ENCODE results near the gene SBF2.

SBF2 gene

DNA sequence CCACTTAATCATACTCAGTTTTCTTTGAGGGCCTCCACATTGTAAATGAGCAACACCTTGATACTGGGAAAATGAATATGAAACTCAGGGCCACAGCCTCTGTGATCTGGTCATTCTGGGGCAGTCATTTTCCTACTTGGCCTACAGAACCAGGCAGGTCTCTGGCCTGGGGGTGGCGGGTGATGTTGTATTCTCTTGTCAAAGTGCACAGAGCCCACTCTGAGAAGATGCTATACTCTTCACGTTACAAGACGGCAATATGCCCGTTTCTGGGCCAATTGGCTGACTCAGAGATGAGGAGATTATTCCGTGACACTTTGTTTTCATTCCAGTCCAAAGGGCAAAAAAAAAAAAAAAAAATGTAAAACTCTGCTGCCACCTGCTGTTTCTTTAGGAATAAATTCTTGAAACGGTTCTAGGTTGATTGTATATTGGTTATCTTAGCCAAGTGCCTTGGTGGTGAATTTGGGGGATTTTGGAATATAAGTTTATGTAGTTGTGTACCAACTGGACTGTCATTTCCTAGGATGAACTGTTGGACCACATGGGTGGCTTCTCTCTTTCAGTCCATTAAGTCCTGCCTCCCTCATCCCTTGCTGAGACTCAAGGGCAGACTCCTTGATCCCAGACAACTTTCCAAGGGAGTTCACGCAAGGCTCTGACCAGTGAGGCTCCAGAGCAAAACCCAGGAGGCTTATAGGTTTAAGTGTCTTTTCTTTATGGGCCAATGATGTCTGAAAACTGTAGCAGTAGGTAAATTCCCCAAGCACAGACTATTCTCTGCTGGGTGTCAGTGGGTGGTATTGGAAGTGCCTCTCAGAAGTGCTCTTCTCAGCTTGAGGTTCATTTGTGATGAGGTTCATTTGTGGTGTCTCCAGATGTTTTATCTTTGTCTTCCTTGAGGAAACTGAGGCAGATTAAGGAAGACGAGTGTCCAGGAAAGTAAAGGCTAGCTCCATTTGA, 29.1 kb upstream of the SBF2 start:
- Mint-ChIP-seq H3K27ac (peak overlapping the region; percentile 93), H3K36me3 (ENCODE audit: low read depth) (no peaks in the 10 kb centered on the region), H3K4me3 (peak overlapping the region; percentile 35), H3K4me1 (ENCODE audit: low read depth) (peaks cover 15% of the 10 kb centered on the region), H3K9me3 (no peaks in the 10 kb centered on the region), H3K27me3 (peaks cover 15% of the 10 kb centered on the region)
- DNase-seq, result peak; percentile 75

GRCh38 chr11:10322401-10322800, 28.4 kb upstream of the SBF2 start:
- peaks cover 15% of the 10 kb centered on the region for H3K27me3 Mint-ChIP-seq
- no peaks in the 10 kb centered on the region for H3K36me3 Mint-ChIP-seq (ENCODE audit: low read depth)
- no peak for DNase-seq
- H3K9me3 Mint-ChIP-seq, result no peaks in the 10 kb centered on the region
- peaks cover 19% of the 10 kb centered on the region for H3K4me1 Mint-ChIP-seq (ENCODE audit: low read depth)
- H3K27ac Mint-ChIP-seq, result peak overlapping the region; percentile 93
- H3K4me3 Mint-ChIP-seq, result peak overlapping the region; percentile 35

DNA sequence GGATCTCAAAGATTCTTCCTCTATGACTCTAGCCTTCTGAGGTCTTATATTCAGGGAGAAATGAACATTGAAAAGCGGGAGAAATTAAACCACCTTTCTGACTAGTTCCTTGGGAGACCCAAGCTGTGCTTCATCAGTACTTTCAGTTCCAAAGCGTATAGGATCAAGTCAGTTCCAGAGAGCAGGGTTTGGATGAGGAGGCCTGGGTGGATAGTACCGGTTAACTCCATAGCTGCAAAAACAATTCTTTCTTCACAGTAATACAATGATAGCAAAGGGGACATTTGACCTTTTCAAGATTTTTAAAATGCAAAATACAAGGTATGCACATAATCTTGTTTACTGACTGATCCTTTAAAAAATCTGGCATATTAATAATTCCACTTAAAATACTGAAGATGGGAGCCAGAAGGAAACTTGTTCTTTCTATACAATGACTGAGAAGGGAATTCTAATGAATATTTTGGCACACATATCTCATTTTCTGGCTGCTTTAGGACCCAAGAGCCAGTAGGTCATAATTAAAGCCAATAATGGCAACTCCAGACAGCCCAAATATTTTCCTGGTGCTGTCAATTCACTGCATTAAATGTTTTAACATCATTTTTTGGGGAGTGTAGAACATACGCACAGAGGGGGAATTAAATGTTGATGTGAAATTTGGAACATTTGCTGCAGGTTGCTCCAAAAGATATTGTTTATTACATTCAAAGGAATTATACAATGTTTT, 26.9 kb upstream of the SBF2 start:
- DNase-seq, result no peak
- peaks cover 15% of the 10 kb centered on the region for H3K27me3 Mint-ChIP-seq
- no peak overlapping the region for H3K27ac Mint-ChIP-seq
- H3K9me3 Mint-ChIP-seq, result no peaks in the 10 kb centered on the region
- H3K4me3 Mint-ChIP-seq, result no peak overlapping the region
- H3K4me1 Mint-ChIP-seq (ENCODE audit: low read depth), result peaks cover 19% of the 10 kb centered on the region
- no peaks in the 10 kb centered on the region for H3K36me3 Mint-ChIP-seq (ENCODE audit: low read depth)

DNA sequence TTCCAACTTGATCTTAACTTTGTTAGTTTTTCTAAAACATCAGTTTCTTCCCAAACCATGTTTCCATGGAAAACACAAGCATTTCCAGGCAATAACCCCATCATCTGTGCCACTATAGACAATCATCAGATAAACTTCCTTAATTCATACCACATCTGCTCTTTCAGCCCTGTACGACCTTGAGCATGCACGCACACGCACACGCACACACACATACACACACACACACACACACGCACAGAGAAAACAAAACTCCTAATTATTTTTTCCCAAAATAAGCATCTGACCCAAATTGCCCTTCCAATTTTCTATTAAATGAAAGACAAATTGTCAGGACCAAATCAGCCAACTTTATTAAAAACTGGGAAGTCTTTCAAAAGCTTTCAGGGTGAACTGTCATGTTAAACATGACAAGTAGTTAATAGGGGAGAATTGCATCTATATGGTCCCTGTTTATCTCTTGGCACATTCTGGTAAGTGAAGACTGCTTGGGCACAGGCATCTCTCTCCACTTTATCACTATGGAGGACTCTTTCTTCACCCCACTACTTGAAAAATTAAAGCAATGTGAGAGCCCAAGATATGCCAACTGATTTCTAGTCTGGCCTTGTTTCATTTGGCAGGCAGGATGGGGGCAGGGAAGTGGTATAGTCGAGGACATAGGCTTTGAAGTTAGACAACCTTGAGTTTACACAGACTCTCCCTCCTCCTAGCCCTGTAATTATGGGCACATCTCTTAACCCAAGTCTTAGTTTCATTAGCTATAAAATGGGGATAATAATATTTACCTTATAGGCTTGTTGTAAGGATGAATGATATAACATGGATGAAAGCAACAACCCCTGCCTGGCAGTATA, 25.9 kb upstream of the SBF2 start:
- Mint-ChIP-seq H3K27me3 (peaks cover 10% of the 10 kb centered on the region), H3K9me3 (no peaks in the 10 kb centered on the region), H3K36me3 (ENCODE audit: low read depth) (no peaks in the 10 kb centered on the region), H3K4me3 (no peak overlapping the region), H3K4me1 (ENCODE audit: low read depth) (peaks cover 19% of the 10 kb centered on the region), H3K27ac (no peak overlapping the region)
- DNase-seq, result no peak

DNA sequence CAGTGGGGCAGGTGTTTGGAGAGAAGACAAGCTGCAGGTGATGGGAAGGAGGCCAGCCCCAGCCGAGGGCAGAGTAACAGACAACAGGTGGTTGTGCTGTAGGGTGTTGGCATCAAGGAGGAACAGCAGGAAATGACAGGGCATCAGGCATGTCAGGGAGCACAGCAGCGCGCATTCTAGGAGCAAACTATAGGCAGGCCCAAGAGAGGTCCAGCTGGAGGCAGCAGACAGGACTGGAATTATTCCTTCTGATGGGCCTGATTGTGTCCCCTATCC, 24.4 kb upstream of the SBF2 start:
- Mint-ChIP-seq H3K9me3 (no peaks in the 10 kb centered on the region), H3K36me3 (ENCODE audit: low read depth) (no peaks in the 10 kb centered on the region), H3K27ac (no peak overlapping the region), H3K4me3 (no peak overlapping the region), H3K27me3 (peaks cover 14% of the 10 kb centered on the region), H3K4me1 (ENCODE audit: low read depth) (peaks cover 21% of the 10 kb centered on the region)
- no peak for DNase-seq

- Mint-ChIP-seq H3K36me3 (ENCODE audit: low read depth) (no peaks in the 10 kb centered on the region), H3K4me3 (no peak overlapping the region), H3K9me3 (no peaks in the 10 kb centered on the region), H3K4me1 (ENCODE audit: low read depth) (peaks cover 17% of the 10 kb centered on the region), H3K27me3 (peaks cover 11% of the 10 kb centered on the region), H3K27ac (no peak overlapping the region)
- no peak for DNase-seq
Measured at GRCh38 chr11:10317776-10318526, 23.9 kb upstream of the SBF2 start.

GRCh38 chr11:10317151-10317755, 23.2 kb upstream of the SBF2 start:
- DNase-seq, result no peak
- Mint-ChIP-seq H3K27me3 (peaks cover 17% of the 10 kb centered on the region), H3K9me3 (no peaks in the 10 kb centered on the region), H3K4me1 (ENCODE audit: low read depth) (peaks cover 10% of the 10 kb centered on the region), H3K4me3 (no peak overlapping the region), H3K36me3 (ENCODE audit: low read depth) (no peaks in the 10 kb centered on the region), H3K27ac (no peak overlapping the region)

- peaks cover 9% of the 10 kb centered on the region for H3K4me1 Mint-ChIP-seq (ENCODE audit: low read depth)
- no peaks in the 10 kb centered on the region for H3K9me3 Mint-ChIP-seq
- H3K27ac Mint-ChIP-seq, result no peak overlapping the region
- no peak for DNase-seq
- H3K27me3 Mint-ChIP-seq, result peaks cover 31% of the 10 kb centered on the region
- no peak overlapping the region for H3K4me3 Mint-ChIP-seq
- H3K36me3 Mint-ChIP-seq (ENCODE audit: low read depth), result no peaks in the 10 kb centered on the region
Measured at GRCh38 chr11:10315083-10315482, 21.1 kb upstream of the SBF2 start.

GRCh38 chr11:10314199-10315072, 20.4 kb upstream of the SBF2 start:
- no peaks in the 10 kb centered on the region for H3K36me3 Mint-ChIP-seq (ENCODE audit: low read depth)
- H3K4me3 Mint-ChIP-seq, result no peak overlapping the region
- H3K27me3 Mint-ChIP-seq, result peaks cover 37% of the 10 kb centered on the region
- H3K4me1 Mint-ChIP-seq (ENCODE audit: low read depth), result peaks cover 11% of the 10 kb centered on the region
- DNase-seq, result no peak
- H3K27ac Mint-ChIP-seq, result no peak overlapping the region
- H3K9me3 Mint-ChIP-seq, result no peaks in the 10 kb centered on the region

DNA sequence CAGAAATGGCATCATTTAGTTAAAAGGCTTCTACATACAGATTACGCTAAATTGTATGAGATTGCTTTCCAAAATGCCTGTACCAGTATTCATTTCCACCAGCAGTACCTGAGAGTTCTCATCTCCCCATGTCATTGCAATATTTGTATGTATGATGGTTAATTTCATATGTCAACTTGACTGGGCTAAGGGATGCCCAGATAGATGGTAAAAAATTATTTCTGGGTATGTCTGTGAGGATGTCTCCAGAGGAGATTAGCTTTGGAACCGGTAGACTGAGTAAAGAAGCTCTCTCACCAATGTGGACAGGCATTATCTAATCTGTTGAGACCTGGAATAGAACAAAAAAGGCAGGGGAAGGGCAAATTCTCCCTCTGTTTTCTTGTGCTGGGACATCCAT, 17.8 kb upstream of the SBF2 start:
- Mint-ChIP-seq H3K36me3 (ENCODE audit: low read depth) (no peaks in the 10 kb centered on the region), H3K4me3 (no peak overlapping the region), H3K4me1 (ENCODE audit: low read depth) (peaks cover 28% of the 10 kb centered on the region), H3K9me3 (no peaks in the 10 kb centered on the region), H3K27ac (no peak overlapping the region), H3K27me3 (peaks cover 56% of the 10 kb centered on the region)
- DNase-seq, result no peak

DNA sequence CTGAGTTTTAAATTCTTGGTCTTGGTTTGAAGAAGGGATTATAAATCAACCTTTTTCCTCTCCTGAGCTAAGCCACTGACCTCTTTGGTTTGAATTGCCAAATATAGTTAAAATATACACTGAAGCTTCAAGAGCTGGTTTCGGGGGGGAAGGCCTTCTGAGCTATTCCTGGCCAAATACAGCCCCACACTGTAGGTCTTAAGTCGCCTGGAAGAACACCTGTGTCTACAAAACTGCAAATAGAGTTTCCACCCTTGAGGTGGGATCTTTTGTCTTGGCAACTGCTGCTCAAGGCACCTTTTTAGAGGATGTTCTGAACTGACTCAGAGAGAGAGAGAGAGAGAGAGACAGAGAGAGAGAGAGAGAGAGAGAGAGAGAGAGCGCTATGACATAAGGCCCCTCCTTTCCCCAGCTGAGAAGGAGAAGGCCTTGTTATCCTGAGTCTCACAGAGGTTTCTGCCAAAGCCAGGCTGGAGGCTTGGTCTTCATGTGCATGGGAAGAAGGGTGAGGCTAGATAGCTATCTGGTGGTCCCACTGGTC, 16.4 kb upstream of the SBF2 start:
- Mint-ChIP-seq H3K27me3 (peaks cover 70% of the 10 kb centered on the region), H3K27ac (no peak overlapping the region), H3K4me1 (ENCODE audit: low read depth) (peaks cover 41% of the 10 kb centered on the region), H3K9me3 (no peaks in the 10 kb centered on the region), H3K4me3 (no peak overlapping the region), H3K36me3 (ENCODE audit: low read depth) (no peaks in the 10 kb centered on the region)
- no peak for DNase-seq

DNA sequence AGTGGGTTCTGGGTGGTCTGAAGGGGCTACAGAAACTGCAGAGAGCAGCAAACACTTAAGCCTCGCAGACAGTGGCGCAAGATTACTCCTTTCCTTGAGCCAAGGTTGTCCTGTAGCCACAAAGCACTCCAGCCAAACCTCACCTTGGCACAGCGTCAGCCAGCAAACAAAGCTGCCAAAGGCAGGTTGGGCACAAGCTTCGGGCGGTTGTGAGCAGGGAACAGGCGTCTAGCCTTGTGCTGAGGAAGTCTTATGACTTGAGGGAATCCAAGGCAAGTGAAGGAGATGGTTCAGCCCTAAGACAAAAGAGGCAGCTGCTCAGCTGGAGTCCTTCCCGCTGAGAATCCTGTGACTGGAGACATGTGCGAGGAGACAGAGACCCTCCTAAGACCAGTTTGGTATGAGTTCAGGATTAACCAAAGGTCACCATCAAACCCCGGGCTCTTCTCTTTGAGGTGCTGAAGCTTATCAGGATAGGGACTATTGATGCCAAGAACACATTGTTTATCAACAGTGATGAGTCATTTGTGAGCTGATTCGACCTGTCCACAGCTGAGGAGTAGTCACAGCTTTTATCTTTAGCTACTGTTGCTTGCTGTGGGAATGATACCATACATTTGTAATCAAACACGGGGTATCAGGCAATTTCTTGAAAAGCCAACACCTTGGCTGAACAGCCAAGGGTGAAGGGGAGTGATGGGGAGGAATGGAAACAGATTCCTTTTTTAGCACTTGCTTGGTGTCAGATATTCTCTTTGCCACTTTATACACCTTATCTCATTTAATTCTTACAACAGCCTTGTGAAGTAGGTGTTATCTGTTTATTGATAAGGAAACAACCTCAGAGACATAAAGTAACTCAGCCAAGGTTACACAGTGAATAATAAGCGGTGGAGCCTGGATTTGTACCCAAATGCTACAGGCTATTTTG, 15.4 kb upstream of the SBF2 start:
- H3K4me3 Mint-ChIP-seq, result no peak overlapping the region
- no peaks in the 10 kb centered on the region for H3K36me3 Mint-ChIP-seq (ENCODE audit: low read depth)
- H3K27ac Mint-ChIP-seq, result no peak overlapping the region
- DNase-seq, result no peak
- peaks cover 70% of the 10 kb centered on the region for H3K27me3 Mint-ChIP-seq
- H3K9me3 Mint-ChIP-seq, result no peaks in the 10 kb centered on the region
- H3K4me1 Mint-ChIP-seq (ENCODE audit: low read depth), result peaks cover 43% of the 10 kb centered on the region

Data from activated T-cell treated with anti-CD3 and anti-CD28 coated beads, Interleukin-2, amount 50 U/mL, for 24 hours (primary cell).